Adrenal gland (tissue), 5 donors: ENCODE measurements around the gene NKAIN2.

ENCODE experiments used
- POLR2A ChIP-seq, 2 donors: fragments of 450-650 bp; IDR thresholded peaks; one replicate each; pipeline ENCODE4 v1.6.1; 2017; ENCODE audit warnings: antibody characterized with exemption in 2 of 2, mild to moderate bottlenecking in 2 of 2, moderate library complexity in 1 of 2
- TF ChIP-seq, protein P1 (sequence below), 6 experiments: fragments of 450-650 bp in 4 of 6; fragments of 200-600 bp in 2 of 6; sonication (generic) in 1 of 6; IDR thresholded peaks; 1 replicate in 5 of 6; 2 replicates in 1 of 6; pipeline versions ENCODE4 v1.5.1 to v1.8.0; 2016 to 2021; ENCODE audit warnings: antibody characterized with exemption in 6 of 6, mild to moderate bottlenecking in 2 of 6, moderate library complexity in 1 of 6
- donor health status: DM: no; HTN: no; CAD: no.

- no peak for TF ChIP-seq POLR2A (IDR thresholded peaks at IDR 0.05)
- TF ChIP-seq, protein P1, sequence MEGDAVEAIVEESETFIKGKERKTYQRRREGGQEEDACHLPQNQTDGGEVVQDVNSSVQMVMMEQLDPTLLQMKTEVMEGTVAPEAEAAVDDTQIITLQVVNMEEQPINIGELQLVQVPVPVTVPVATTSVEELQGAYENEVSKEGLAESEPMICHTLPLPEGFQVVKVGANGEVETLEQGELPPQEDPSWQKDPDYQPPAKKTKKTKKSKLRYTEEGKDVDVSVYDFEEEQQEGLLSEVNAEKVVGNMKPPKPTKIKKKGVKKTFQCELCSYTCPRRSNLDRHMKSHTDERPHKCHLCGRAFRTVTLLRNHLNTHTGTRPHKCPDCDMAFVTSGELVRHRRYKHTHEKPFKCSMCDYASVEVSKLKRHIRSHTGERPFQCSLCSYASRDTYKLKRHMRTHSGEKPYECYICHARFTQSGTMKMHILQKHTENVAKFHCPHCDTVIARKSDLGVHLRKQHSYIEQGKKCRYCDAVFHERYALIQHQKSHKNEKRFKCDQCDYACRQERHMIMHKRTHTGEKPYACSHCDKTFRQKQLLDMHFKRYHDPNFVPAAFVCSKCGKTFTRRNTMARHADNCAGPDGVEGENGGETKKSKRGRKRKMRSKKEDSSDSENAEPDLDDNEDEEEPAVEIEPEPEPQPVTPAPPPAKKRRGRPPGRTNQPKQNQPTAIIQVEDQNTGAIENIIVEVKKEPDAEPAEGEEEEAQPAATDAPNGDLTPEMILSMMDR (IDR thresholded peaks at IDR 0.05): no peak
Measured at GRCh38 chr6:124254941-124255685, 451.4 kb downstream of the NKAIN2 start.
